IMR-90 (cell line): ENCODE data around the gene ITLN1. TPM values are rescaled to one million over a fixed set of nuclear protein-coding genes. Genes with fewer than 3 reads are reported as not detected.
"Not testable (repeated sequence)": the region's sequence is repeated elsewhere in the genome, so short reads cannot be mapped to it uniquely, and the experiment has no call there.

Experiments
- ATAC-seq: fragments of 200-7000 bp; cut with Tn5 transposase; 2 replicates; pipeline ENCODE4 v1.9.1; 2020; ENCODE audit warnings: low read depth, mild to moderate bottlenecking, moderate library complexity
- Bru-seq: library from RNA; stranded (reverse); fragments of 400-500 nt; gene quantifications from one replicate; lab custom pipeline; 2021; lab: Mats Ljungman, UMichigan
- BruChase-seq, 2 experiments: library from RNA; stranded (reverse); fragments of 400-500 nt; gene quantifications; one replicate each; lab custom pipeline; 2021; lab: Mats Ljungman, UMichigan
- BruUV-seq: library from RNA; stranded (reverse); fragments of 400-500 nt; replicated peaks from 2 replicates; lab custom pipeline; 2021; lab: Mats Ljungman, UMichigan
- CTCF ChIA-PET: fragments of 300-600 bp; formaldehyde crosslinking; extraction: SDS; loops from one replicate; lab custom pipeline; 2021; ENCODE audit warnings: antibody characterized with exemption; lab: Yijun Ruan, JAX
- POLR2A ChIA-PET: fragments of 300-600 bp; sonication (Branson Sonifier 250); formaldehyde crosslinking; loops from one replicate; lab custom pipeline; 2022; ENCODE audit warnings: antibody characterized with exemption; ENCODE audit not compliant: unreplicated experiment; lab: Charles Lee
- DNase-seq: peaks from one replicate; pipeline ENCODE4 v3.0.0; 2013
- H2AFZ ChIP-seq: replicated peaks from 2 replicates; pipeline ENCODE3; 2013; ENCODE audit warnings: low read length, mild to moderate bottlenecking; ENCODE audit not compliant: poor library complexity
- H2AK5ac ChIP-seq: 2 replicates; pipeline ENCODE4 v1.6.1; 2013; ENCODE audit warnings: low read depth, low read length, inconsistent platforms
- H2AK9ac ChIP-seq: replicated peaks from 2 replicates; pipeline ENCODE3; 2013; ENCODE audit warnings: mild to moderate bottlenecking, low read depth, low read length, moderate library complexity; ENCODE audit not compliant: poor library complexity
- H2BK120ac ChIP-seq: 2 replicates; pipeline ENCODE4 v1.6.1; 2013; ENCODE audit warnings: low read depth, low read length, inconsistent platforms
- H2BK15ac ChIP-seq: 3 replicates; pipeline ENCODE4 v1.6.1; 2013; ENCODE audit warnings: low read depth, low read length, inconsistent platforms
- H2BK20ac ChIP-seq: 2 replicates; pipeline ENCODE4 v1.6.1; 2013; ENCODE audit warnings: low read depth, mild to moderate bottlenecking, inconsistent platforms, low read length, moderate library complexity
- H2BK5ac ChIP-seq: 2 replicates; pipeline ENCODE4 v1.6.1; 2013; ENCODE audit warnings: mild to moderate bottlenecking, low read depth, low read length, inconsistent platforms; ENCODE audit not compliant: poor library complexity, severe bottlenecking
- H3K14ac ChIP-seq: replicated peaks from 2 replicates; pipeline ENCODE4 v1.6.1; 2013; ENCODE audit warnings: low read depth, low read length, inconsistent platforms
- H3K18ac ChIP-seq: 2 replicates; pipeline ENCODE4 v1.6.1; 2013; ENCODE audit warnings: low read depth, low read length, control low read depth
- H3K23ac ChIP-seq: 2 replicates; pipeline ENCODE4 v1.6.1; 2013; ENCODE audit warnings: low read depth, low read length, inconsistent platforms
- H3K27ac ChIP-seq: 2 replicates; pipeline ENCODE4 v1.5.1; 2013; ENCODE audit warnings: mild to moderate bottlenecking, control low read depth, low read length; ENCODE audit not compliant: insufficient read depth
- H3K27me3 ChIP-seq: 2 replicates; pipeline ENCODE4 v1.6.1; 2013; ENCODE audit warnings: low read length; ENCODE audit not compliant: control insufficient read depth, insufficient read depth
- H3K36me3 ChIP-seq: 2 replicates; pipeline ENCODE4 v1.6.1; 2013; ENCODE audit warnings: low read length, mixed read lengths; ENCODE audit not compliant: control insufficient read depth, insufficient read depth
- H3K4ac ChIP-seq: 2 replicates; pipeline ENCODE4 v1.6.1; 2013; ENCODE audit warnings: low read depth, low read length, inconsistent platforms
- H3K4me1 ChIP-seq: 2 replicates; pipeline ENCODE4 v1.6.1; 2013; ENCODE audit warnings: low read length, mixed read lengths; ENCODE audit not compliant: control insufficient read depth, insufficient read depth
- H3K4me2 ChIP-seq: 2 replicates; pipeline ENCODE4 v1.6.1; 2013; ENCODE audit warnings: low read depth, mild to moderate bottlenecking, control low read depth, low read length, moderate library complexity
- H3K4me3 ChIP-seq: 2 replicates; pipeline ENCODE4 v1.5.1; 2013; ENCODE audit warnings: low read depth, mild to moderate bottlenecking, control low read depth, low read length, moderate library complexity; ENCODE audit not compliant: insufficient read depth
- H3K56ac ChIP-seq: 2 replicates; pipeline ENCODE4 v1.6.1; 2013; ENCODE audit warnings: low read length, inconsistent platforms; ENCODE audit not compliant: insufficient read depth; ENCODE audit errors: extremely low read depth
- H3K79me1 ChIP-seq, 2 experiments: 2 replicates each; pipeline ENCODE4 v1.6.1; 2013; ENCODE audit warnings: low read length in 2 of 2, inconsistent platforms in 1 of 2, low read depth in 1 of 2
- H3K9ac ChIP-seq: 2 replicates; pipeline ENCODE4 v1.6.1; 2013; ENCODE audit warnings: low read depth, low read length, control low read depth
- H3K9me1 ChIP-seq: 2 replicates; pipeline ENCODE4 v1.6.1; 2013; ENCODE audit warnings: low read length, inconsistent platforms; ENCODE audit not compliant: insufficient read depth
- H3K9me3 ChIP-seq: 2 replicates; pipeline ENCODE4 v1.6.1; 2013; ENCODE audit warnings: low read length; ENCODE audit not compliant: control insufficient read depth, insufficient read depth
- H4K20me1 ChIP-seq: 2 replicates; pipeline ENCODE4 v1.6.1; 2013; ENCODE audit warnings: low read length, inconsistent platforms; ENCODE audit not compliant: insufficient read depth
- H4K5ac ChIP-seq: 2 replicates; pipeline ENCODE4 v1.6.1; 2013; ENCODE audit warnings: mild to moderate bottlenecking, low read depth, low read length, control low read depth
- H4K8ac ChIP-seq, 2 experiments: 2 replicates each; pipeline ENCODE4 v1.6.1; 2013; ENCODE audit warnings: low read depth in 2 of 2, low read length in 2 of 2, control low read depth in 1 of 2, inconsistent platforms in 1 of 2
- H4K91ac ChIP-seq: 2 replicates; pipeline ENCODE4 v1.6.1; 2013; ENCODE audit warnings: low read depth, low read length, inconsistent platforms; ENCODE audit not compliant: insufficient read depth
- CEBPB ChIP-seq: IDR thresholded peaks from 2 replicates; pipeline ENCODE4 v1.6.1; 2012; ENCODE audit warnings: low read depth, low read length, improper control_type of control experiment
- MAZ ChIP-seq: IDR thresholded peaks from 2 replicates; pipeline ENCODE4 v1.6.1; 2012; ENCODE audit warnings: low read depth, mild to moderate bottlenecking, low read length, improper control_type of control experiment, moderate library complexity, borderline replicate concordance
- WGBS, 2 experiments: methylation state at CpG; one replicate each; pipeline versions ENCODE4 v1.1.5 to v1.1.7; 2013; ENCODE audit warnings: missing lambda C conversion rate in 2 of 2; ENCODE audit not compliant: insufficient read length in 1 of 2; ENCODE audit errors: extremely low coverage in 2 of 2; 5-methylcytosine and 5-hydroxymethylcytosine counted together
- dilution Hi-C: fragments of 300-500 bp; cut with HindIII; formaldehyde crosslinking; loops from one replicate; pipeline ENCODE4 v1.14.3; 2018; ENCODE audit warnings: low sequenced_read_pairs; ENCODE audit not compliant: unreplicated experiment
- in situ Hi-C: fragments of 300-500 bp; cut with MboI; formaldehyde crosslinking; loops from 3 replicates; pipeline ENCODE4 v1.14.3; 2019; ENCODE audit warnings: low sequenced_read_pairs, inconsistent platforms, mixed read lengths
- intact Hi-C: fragments of 100-400 bp; cut with micrococcal nuclease; formaldehyde crosslinking; loops from 2 replicates; pipeline ENCODE4 v1.10.0; 2022
- long read RNA-seq: library from polyadenylated mRNA; unstranded; transcript quantifications from one replicate; pipeline ENCODE4 v2.0.0, GENCODE V29; 2021; ENCODE audit not compliant: unreplicated experiment
- polyA plus RNA-seq, 3 experiments: library from polyadenylated mRNA; depleted of rRNA; stranded (reverse); fragments of >200 nt; gene quantifications; 2 replicates each; pipeline ENCODE4 v1.2.3, GENCODE V29; 2012; ENCODE audit warnings: low replicate concordance in 1 of 3
- total RNA-seq: library from RNA; depleted of rRNA; stranded (reverse); fragments of >200 nt; gene quantifications from 2 replicates; pipeline ENCODE4 v1.2.3, GENCODE V29; 2012; rRNA removed

ITLN1 gene
- not detected in 2 replicates for total RNA-seq
- not detected in 2 replicates for polyA plus RNA-seq (2012; rRNA removed)
- polyA plus RNA-seq (2012; cell fraction: cytosol; rRNA removed) = not detected in 2 replicates
- not detected in 2 replicates for polyA plus RNA-seq (2012; cell fraction: nucleus; rRNA removed; ENCODE audit: low replicate concordance)
- Bru-seq, nascent RNA = not detected
- BruChase-seq, experiment 1, labeled RNA remaining after a 6-hour chase = not detected
- not detected for BruChase-seq, experiment 2, labeled RNA remaining after a 2-hour chase
- long read RNA-seq = 0 reads

- Histone ChIP-seq H2AK9ac (no peak within 1 kb of the TSS), H2BK15ac (no peak within 1 kb of the TSS), H3K23ac (no peak within 1 kb of the TSS), H2BK120ac (no peak within 1 kb of the TSS), H3K4me1 (no peaks in the 10 kb centered on the region), H4K8ac (no peak within 1 kb of the TSS), H3K27ac (no peak within 1 kb of the TSS), H2BK20ac (no peak within 1 kb of the TSS), H3K4ac (no peak within 1 kb of the TSS), H4K20me1 (no peaks in the 10 kb centered on the region), H3K36me3 (no peaks in the 10 kb centered on the region), H4K5ac (no peak within 1 kb of the TSS), H3K79me1 (no peaks in the 10 kb centered on the region), H2BK5ac (no peak within 1 kb of the TSS), H3K4me3 (no peak within 1 kb of the TSS), H2AK5ac (no peak within 1 kb of the TSS), H4K91ac (no peak within 1 kb of the TSS), H3K4me2 (no peak within 1 kb of the TSS), H3K9me3 (no peaks in the 10 kb centered on the region), H2AFZ (no peak within 1 kb of the TSS), H3K14ac (no peak within 1 kb of the TSS), H3K56ac (no peak within 1 kb of the TSS), H3K9me1 (no peaks in the 10 kb centered on the region), H3K9ac (no peak within 1 kb of the TSS), H3K18ac (no peak within 1 kb of the TSS), H3K27me3 (no peaks in the 10 kb centered on the region)
- ChIA-PET CTCF (interaction anchor here (0.6 kb wide), 1 partner anchor 105 kb away, joined by 4 read pairs; no protein-coding TSS in a partner anchor), POLR2A (no interaction called here)
- TF ChIP-seq CEBPB = no peak
- TF ChIP-seq MAZ = no peak
- dilution Hi-C loops (no loop called here), intact Hi-C loops (no loop called here), in situ Hi-C loops (no loop called here)
- BruUV-seq = no TSS peak
- no peak for DNase-seq
- ATAC-seq = no peak
- no CpG with 5 or more reads among the region's 5 CpGs for WGBS, 2 experiments
Measured at GRCh38 chr1:160885042-160885441, at the start of gene ITLN1. ITLN1 (minus strand) TSS chr1:160885180; CDS start chr1:160884877, 303 bp downstream.

- H2AK5ac ChIP-seq, H3K18ac ChIP-seq, H2BK15ac ChIP-seq, H3K4me3 ChIP-seq, H2AK9ac ChIP-seq, H3K4me1 ChIP-seq, H4K8ac ChIP-seq, DNase-seq, H3K36me3 ChIP-seq, H2BK5ac ChIP-seq, H3K9me1 ChIP-seq, H3K79me1 ChIP-seq, H3K23ac ChIP-seq, H3K56ac ChIP-seq, H4K91ac ChIP-seq, POLR2A ChIA-PET, H2AFZ ChIP-seq, H2BK120ac ChIP-seq, H3K27me3 ChIP-seq, H3K9ac ChIP-seq, H3K27ac ChIP-seq, H2BK20ac ChIP-seq, H4K20me1 ChIP-seq, H3K9me3 ChIP-seq, ATAC-seq, H3K4ac ChIP-seq, in situ Hi-C loops, dilution Hi-C loops, BruUV-seq, H3K4me2 ChIP-seq, H3K14ac ChIP-seq, H4K5ac ChIP-seq, CTCF ChIA-PET: not testable (repeated sequence)
- intact Hi-C loops = loop anchor here (2.0 kb wide), 1 partner anchor 77 kb away; no protein-coding TSS in a partner anchor
- WGBS, 2 experiments = 89% methylated on average over 8 of the region's 31 CpGs; no CpG with 5 or more reads in 1 of the 2 experiments
Measured at GRCh38 chr1:160933305-160933704, 48.3 kb upstream of the ITLN1 start.
